Globus pallidus (tissue), 1 donor: ENCODE data around the gene TICAM1.

Experiments used
- DNase-seq: peaks from one replicate; pipeline ENCODE4 v3.0.0-alpha.2; 2015; ENCODE audit warnings: low spot score

Gene TICAM1

GRCh38 chr19:4768934-4769777, 62.4 kb downstream of the TICAM1 start:
- peak; percentile 62 for DNase-seq
